ENCODE measurements around the gene RNU1-3. TPM values are rescaled to one million over a fixed set of nuclear protein-coding genes. Genes with fewer than 3 reads are reported as not detected.

Gene RNU1-3
- total RNA-seq, 2 experiments from 2014 or later, result under 0.01 to 1,968 TPM

Small RNA genes lying within 50 kb of the gene (small RNA-seq; reads per million reads assigned to genes)
- gene RNU1-3, result not detected

Other genes starting within 250 kb of the RNU1-3 start
- not detected in 2 replicates for gene SPATA21, start 229.5 kb downstream of the RNU1-3 start, total RNA-seq (2014; rRNA removed; shearing (Covaris generic))
- 0.33 and 0.40 TPM in 2 replicates for gene SPATA21, start 229.5 kb downstream of the RNU1-3 start, total RNA-seq (2022)
- gene NECAP2, start 226.2 kb downstream of the RNU1-3 start, total RNA-seq (2014; rRNA removed; shearing (Covaris generic)), result 59.0 and 69.2 TPM in 2 replicates
- gene NECAP2, start 226.2 kb downstream of the RNU1-3 start, total RNA-seq (2022), result 47.2 and 51.8 TPM in 2 replicates
- under 0.01 TPM in 2 replicates for gene RNU1-1, start 152.7 kb downstream of the RNU1-3 start, total RNA-seq (2014; rRNA removed; shearing (Covaris generic))
- gene RNU1-1, start 152.7 kb downstream of the RNU1-3 start, total RNA-seq (2022), result 1,721 and 1,968 TPM in 2 replicates
- gene NBPF1, start 53.4 kb downstream of the RNU1-3 start, total RNA-seq (2014; rRNA removed; shearing (Covaris generic)), result 9.0 and 11.0 TPM in 2 replicates
- gene NBPF1, start 53.4 kb downstream of the RNU1-3 start, total RNA-seq (2022), result 33.1 and 34.1 TPM in 2 replicates
- gene RNU1-4, start 73.6 kb upstream of the RNU1-3 start, total RNA-seq (2014; rRNA removed; shearing (Covaris generic)), result under 0.01 TPM in 2 replicates
- 1,721 and 1,968 TPM in 2 replicates for gene RNU1-4, start 73.6 kb upstream of the RNU1-3 start, total RNA-seq (2022)
- gene RNU1-2, start 229.0 kb upstream of the RNU1-3 start, total RNA-seq (2014; rRNA removed; shearing (Covaris generic)), result under 0.01 TPM in 2 replicates
- gene RNU1-2, start 229.0 kb upstream of the RNU1-3 start, total RNA-seq (2022), result 1,721 and 1,968 TPM in 2 replicates

All from OCI-LY7 (cell line).